Measurements from ENCODE around the gene TMEM258.

The TMEM258 gene

DNA sequence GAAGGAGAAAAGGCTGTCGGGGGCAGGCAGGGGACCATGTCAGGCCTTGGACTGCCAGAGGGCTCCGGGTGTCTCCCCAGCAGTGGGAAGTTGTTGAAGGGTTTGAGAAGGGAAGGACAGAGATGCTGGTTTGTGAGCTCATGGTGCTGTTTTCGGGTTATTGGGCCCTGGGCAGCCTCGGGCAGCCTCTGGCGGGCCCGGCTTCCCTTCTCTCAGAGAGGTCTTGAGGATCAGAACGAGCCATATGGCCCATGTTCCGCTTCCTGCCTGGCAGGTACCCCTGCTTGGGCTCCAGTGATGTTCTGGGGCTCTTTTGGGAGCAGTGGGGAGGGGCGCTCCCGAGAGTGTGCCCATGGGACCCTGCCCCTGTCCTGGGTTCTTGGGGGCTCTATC, 30.2 kb downstream of the TMEM258 start:
- H3K9ac ChIP-seq = no peak overlapping the region
- H4K20me1 ChIP-seq = no peaks in the 10 kb centered on the region
- H3K36me3 ChIP-seq = no peaks in the 10 kb centered on the region
- no peak overlapping the region for H3K4me2 ChIP-seq
- no peaks in the 10 kb centered on the region for H3K27me3 ChIP-seq
- H3K9me3 ChIP-seq = no peaks in the 10 kb centered on the region
- H3K4me1 ChIP-seq = peaks cover 11% of the 10 kb centered on the region
- H3K27ac ChIP-seq = no peak overlapping the region
- no peak overlapping the region for H3K4me3 ChIP-seq
- no peak for TF ChIP-seq Cebpa-rat (IDR thresholded peaks at IDR 0.05)

DNA sequence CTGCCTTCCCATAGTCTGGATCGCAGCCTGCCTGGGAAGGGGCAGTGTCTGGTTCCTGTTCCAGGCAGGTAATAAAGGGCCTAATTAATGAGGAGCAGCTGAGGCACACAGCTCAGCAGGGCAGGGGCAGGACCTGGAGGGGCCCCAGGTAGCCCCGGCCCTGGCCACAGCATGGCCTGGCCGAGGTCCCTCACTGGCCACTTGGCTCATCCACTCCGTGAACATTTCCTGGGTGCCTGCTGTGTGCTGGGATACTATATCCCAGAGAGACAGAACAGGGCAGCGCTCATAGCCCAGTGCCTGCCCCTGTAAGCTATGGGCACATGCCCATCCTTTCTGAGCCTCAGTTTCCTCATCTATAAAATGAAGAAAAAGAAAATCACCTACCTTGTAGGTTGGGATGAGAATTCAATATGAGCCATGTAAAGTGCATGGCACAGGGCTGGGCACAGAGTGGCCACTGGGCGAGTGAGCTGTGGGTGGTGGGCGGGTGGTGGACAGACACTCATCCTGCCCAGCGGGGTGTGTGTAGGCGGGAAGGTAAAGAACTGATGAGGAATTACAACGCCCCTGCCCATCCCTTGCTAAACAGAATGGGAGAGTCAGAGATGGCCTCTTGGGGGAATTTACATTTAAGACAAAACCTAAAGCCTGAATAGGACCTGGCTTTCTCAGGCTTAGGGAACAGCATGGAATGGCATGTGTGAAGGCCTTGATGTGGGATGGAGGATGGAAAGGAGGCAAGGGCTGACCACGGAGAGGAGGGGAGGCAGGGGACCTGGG, 30.8 kb downstream of the TMEM258 start:
- no peak for TF ChIP-seq Cebpa-rat (IDR thresholded peaks at IDR 0.05)
- Histone ChIP-seq H3K27ac (no peak overlapping the region), H3K4me2 (no peak overlapping the region), H3K9me3 (no peaks in the 10 kb centered on the region), H3K4me1 (peaks cover 12% of the 10 kb centered on the region), H3K27me3 (no peaks in the 10 kb centered on the region), H3K4me3 (no peak overlapping the region), H3K9ac (no peak overlapping the region), H3K36me3 (no peaks in the 10 kb centered on the region), H4K20me1 (no peaks in the 10 kb centered on the region)

DNA sequence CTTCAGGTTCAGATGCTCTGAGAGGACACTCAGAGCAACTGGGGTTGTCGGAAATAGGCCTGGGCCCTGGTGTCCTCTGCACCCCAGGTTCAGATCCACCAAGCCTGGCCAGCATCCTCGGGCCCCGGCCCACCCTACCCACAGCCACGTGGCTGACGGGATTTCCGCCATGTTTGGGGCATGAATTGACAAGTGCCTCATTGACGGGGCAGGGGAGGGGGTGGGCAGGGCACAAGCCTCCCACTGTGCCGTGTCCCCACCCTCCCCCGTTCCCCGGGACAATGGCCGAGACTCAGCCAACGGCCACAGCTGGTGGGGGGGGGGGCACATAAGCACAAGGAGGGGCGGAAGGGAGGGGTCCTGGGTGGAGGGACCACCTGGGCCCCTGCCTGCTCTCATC, 31.5 kb downstream of the TMEM258 start:
- Histone ChIP-seq H3K4me1 (peaks cover 19% of the 10 kb centered on the region), H3K9me3 (no peaks in the 10 kb centered on the region), H3K27ac (no peak overlapping the region)

DNA sequence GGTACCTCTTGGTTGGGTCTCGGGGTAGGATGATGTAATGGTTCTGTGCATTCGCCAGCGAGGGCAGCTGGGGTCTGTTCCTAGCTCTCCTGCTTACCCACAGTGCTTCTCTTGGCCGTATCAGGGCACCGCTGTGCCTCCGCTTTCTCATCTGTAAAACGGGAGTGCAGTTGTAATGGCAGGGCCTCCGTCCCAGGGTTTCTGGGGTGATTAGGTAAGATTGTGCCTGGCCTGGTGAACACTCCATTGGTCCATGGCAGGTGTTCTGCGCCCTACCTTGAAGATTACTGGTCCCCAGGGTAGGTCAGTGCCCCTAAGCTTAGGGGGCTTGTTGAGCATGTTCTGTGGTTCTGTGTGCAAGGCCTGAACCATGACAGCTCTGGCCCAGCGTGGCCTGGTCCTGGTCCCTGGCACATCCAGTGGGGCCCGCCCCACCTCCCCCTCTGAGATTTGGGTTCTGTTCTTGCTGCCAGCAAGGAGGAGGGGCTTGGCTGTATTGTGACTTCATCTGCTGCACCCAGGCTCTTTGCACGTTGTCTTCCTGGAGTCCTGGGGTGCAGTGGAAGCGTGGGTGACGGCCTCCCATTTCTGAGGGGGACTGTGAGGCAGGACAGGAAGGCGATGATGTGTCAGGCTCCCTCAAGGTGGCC, 35.1 kb downstream of the TMEM258 start:
- Histone ChIP-seq H3K9me3 (no peaks in the 10 kb centered on the region), H3K4me1 (peaks cover 32% of the 10 kb centered on the region), H3K4me2 (peak overlapping the region; percentile 85), H3K27ac (peak overlapping the region; percentile 66; the same call in 1 of the 2 replicates), H3K9ac (no peak overlapping the region), H3K36me3 (no peaks in the 10 kb centered on the region), H3K4me3 (no peak overlapping the region), H4K20me1 (no peaks in the 10 kb centered on the region), H3K27me3 (peaks cover 31% of the 10 kb centered on the region)
- no peak for TF ChIP-seq Cebpa-rat (IDR thresholded peaks at IDR 0.05)

More for the DNA sequence above, 31.5 kb downstream of the TMEM258 start:
- TF ChIP-seq Cebpa-rat (IDR thresholded peaks at IDR 0.05) = no peak
- no peak overlapping the region for H3K9ac ChIP-seq
- H3K4me2 ChIP-seq = no peak overlapping the region
- no peak overlapping the region for H3K4me3 ChIP-seq
- H3K36me3 ChIP-seq = no peaks in the 10 kb centered on the region
- no peaks in the 10 kb centered on the region for H3K27me3 ChIP-seq
- no peaks in the 10 kb centered on the region for H4K20me1 ChIP-seq

DNA sequence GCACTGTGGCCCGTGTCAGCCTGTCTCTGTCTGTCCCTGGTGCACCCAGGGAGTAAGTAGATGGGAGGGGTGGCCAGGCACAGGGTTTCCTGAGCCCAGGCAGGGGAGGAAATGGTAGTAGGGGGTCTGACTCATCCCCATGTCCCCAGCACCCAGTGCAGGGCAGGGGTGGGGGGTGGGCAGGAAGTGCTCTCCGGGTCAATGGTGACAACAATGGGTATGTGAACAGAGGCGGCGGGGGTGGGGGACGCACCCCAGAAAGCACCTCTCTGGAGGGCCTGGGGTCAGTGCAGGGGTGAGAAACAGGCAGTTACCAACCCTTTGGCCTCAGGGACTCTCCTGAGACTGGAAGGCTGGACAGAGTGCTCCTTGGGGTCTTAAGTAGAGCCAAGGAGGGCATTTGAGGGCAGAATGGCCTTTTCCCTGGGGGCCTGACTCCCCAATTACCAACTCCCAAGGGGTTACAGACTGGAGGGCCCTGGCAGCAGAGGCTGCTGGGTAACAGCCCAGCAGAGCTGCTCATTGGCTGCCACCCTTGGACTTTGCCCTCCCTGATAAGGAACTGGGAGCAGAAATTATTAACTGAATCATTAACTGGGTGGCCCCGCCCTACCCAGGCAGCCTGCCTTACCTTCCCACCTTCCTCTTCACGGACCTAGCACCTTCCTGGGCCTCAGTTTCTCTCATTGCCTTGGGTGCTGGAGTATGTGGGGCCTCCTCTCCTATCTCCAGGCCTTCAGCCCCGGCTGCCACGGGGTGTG, 35.8 kb downstream of the TMEM258 start:
- H3K9me3 ChIP-seq = no peaks in the 10 kb centered on the region
- H3K27me3 ChIP-seq = peaks cover 38% of the 10 kb centered on the region
- no peak for TF ChIP-seq Cebpa-rat (IDR thresholded peaks at IDR 0.05)
- peak overlapping the region; percentile 66; the same call in 1 of the 2 replicates for H3K27ac ChIP-seq
- no peak overlapping the region for H3K9ac ChIP-seq
- peaks cover 32% of the 10 kb centered on the region for H3K4me1 ChIP-seq
- H3K4me3 ChIP-seq = no peak overlapping the region
- H3K36me3 ChIP-seq = no peaks in the 10 kb centered on the region
- no peaks in the 10 kb centered on the region for H4K20me1 ChIP-seq
- peak overlapping the region; percentile 85 for H3K4me2 ChIP-seq

DNA sequence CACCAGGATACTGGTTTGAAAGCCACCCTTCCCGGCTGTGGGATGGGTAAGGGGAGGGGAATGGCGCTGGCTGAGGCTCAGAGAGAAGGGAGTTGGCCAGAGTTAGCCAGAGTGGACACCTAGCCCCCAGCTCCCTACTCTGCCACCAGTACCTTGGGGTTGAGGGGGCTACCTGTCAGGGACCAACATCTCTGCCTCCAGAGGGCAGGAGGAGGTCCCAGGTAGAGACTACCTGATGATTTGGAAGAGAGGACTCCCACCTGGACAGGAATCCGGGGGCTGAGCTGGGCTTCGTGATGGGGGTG, 36.3 kb downstream of the TMEM258 start:
- no peak for TF ChIP-seq Cebpa-rat (IDR thresholded peaks at IDR 0.05)

DNA sequence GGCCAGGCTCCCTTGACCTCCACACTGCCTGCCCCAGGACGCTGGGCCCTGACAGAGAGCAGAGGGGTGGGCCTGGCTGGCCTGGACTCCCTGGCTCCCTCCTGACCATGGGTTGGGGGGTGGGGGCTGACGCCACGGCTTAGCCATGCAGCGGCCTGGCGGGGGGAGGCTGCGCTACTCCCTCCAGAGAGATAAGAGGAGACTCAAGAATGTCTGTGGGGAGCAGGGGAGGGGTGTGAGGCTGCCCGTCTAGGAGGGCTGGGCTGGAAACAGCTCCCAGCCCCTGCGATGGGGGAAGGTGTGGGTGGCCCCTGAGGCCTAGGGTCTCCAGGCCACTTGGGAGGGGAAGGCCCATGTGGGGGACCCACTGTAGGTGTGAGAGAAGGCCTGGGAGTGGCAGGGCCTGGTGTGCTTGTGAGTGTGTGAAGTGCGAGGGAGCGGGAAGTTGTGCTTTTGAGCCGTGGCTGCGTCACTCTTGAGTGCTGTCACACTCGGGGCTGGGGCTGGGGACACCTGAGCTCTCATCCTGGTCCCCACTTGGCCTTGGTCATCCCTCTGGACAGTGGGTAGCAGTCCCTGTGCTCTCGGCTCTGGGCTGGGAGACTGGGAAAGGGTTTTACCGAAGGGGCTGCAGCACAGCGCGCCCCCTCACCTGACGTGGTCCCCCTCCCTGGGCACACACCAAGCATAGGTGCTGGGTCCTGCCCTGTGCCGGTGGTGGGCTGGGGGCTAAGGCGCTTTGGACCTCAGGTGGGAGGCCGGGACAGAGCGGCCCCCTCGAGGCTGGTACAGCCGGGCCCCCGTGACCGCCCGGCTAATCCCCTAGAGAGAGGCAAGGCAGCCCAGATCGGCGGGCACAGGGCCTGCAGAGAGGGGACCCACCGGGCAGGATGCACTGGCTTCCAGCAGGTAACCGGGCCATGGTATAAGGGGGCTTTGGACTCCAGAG, 37.6 kb downstream of the TMEM258 start:
- Histone ChIP-seq H3K36me3 (no peaks in the 10 kb centered on the region), H3K9me3 (no peaks in the 10 kb centered on the region), H3K4me3 (no peak overlapping the region), H3K4me2 (no peak overlapping the region), H3K27ac (no peak overlapping the region), H3K9ac (no peak overlapping the region), H4K20me1 (no peaks in the 10 kb centered on the region), H3K4me1 (peaks cover 32% of the 10 kb centered on the region), H3K27me3 (peaks cover 55% of the 10 kb centered on the region)
- no peak for TF ChIP-seq Cebpa-rat (IDR thresholded peaks at IDR 0.05)

More for the DNA sequence above, 36.3 kb downstream of the TMEM258 start:
- H3K4me2 ChIP-seq = peak overlapping the region; percentile 85
- H3K36me3 ChIP-seq = no peaks in the 10 kb centered on the region
- H3K27me3 ChIP-seq = peaks cover 44% of the 10 kb centered on the region
- H4K20me1 ChIP-seq = no peaks in the 10 kb centered on the region
- H3K4me1 ChIP-seq = peaks cover 32% of the 10 kb centered on the region
- 0 out of 2 replicates have a peak overlapping the region, but pooled peaks have one; percentile 66 for H3K27ac ChIP-seq
- H3K9me3 ChIP-seq = no peaks in the 10 kb centered on the region
- H3K9ac ChIP-seq = no peak overlapping the region
- no peak overlapping the region for H3K4me3 ChIP-seq

DNA sequence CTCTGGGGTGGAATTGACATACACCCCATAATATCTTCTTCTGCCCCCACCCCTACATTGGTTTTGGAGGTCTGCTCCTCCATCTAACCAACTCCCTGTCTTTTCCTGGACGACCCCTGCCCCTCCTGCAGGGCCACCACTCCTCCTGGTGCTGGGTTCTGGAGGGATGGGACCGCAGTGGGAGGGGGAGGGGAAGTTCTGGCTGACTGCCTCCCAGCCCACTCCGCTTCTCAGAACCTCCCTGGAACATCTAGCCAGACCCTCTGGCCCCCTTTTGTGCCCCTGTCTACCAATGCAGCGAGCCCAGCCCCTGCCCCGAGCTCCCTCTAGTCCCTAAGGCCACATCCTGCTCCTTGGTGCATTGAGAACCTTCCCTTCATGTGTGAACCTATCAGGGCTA, 38.7 kb downstream of the TMEM258 start:
- Histone ChIP-seq H3K9me3 (no peaks in the 10 kb centered on the region), H3K4me3 (no peak overlapping the region), H3K9ac (no peak overlapping the region), H3K36me3 (no peaks in the 10 kb centered on the region), H4K20me1 (no peaks in the 10 kb centered on the region), H3K27ac (no peak overlapping the region), H3K27me3 (peaks cover 55% of the 10 kb centered on the region), H3K4me1 (peaks cover 32% of the 10 kb centered on the region), H3K4me2 (no peak overlapping the region)
- TF ChIP-seq Cebpa-rat (IDR thresholded peaks at IDR 0.05) = no peak

DNA sequence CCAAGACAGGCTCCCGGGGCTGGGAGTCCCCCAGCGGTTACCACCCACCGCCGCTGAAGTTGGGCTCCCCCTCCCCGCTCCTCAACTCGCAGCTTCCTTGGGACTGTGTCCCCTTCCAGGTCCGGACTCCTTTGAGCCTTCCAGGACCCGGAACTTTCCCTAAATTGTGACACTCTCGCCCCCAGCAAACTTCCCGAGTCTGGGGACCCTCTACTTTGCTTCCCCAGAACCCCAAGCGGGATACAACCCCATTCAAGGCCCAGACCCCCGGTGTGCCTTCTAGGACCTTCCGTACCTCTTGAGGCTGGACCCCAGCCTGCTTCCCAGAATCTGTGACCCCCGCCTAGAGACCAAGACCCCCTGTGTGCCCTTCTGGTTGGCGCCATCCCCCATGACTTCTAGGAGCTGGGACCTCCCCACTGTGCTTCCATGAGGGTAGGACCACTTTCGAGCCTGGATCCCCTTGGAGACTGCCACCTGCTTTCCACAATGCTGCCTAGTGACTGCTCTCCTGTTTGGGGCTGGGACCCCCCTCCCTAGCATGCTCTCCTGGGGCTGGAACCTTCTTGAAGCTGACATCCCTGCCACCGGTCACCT, 39.4 kb downstream of the TMEM258 start:
- Histone ChIP-seq H4K20me1 (no peaks in the 10 kb centered on the region), H3K9ac (no peak overlapping the region), H3K36me3 (no peaks in the 10 kb centered on the region), H3K4me3 (peak overlapping the region; percentile 62), H3K27me3 (peaks cover 55% of the 10 kb centered on the region), H3K27ac (no peak overlapping the region), H3K4me1 (peaks cover 32% of the 10 kb centered on the region), H3K9me3 (no peaks in the 10 kb centered on the region), H3K4me2 (peak overlapping the region; percentile 80)
- no peak for TF ChIP-seq Cebpa-rat (IDR thresholded peaks at IDR 0.05)
